GM21515 (cell line): ENCODE results near the gene SIPA1L3.
"Not testable (repeated sequence)": the region's sequence is repeated elsewhere in the genome, so short reads cannot be mapped to it uniquely, and the experiment has no call there.

Experiments
- ATAC-seq: cut with Tn5 transposase; IDR thresholded peaks from one replicate; pipeline ENCODE4 v1.9.1; 2021; ENCODE audit not compliant: unreplicated experiment

Gene SIPA1L3

DNA sequence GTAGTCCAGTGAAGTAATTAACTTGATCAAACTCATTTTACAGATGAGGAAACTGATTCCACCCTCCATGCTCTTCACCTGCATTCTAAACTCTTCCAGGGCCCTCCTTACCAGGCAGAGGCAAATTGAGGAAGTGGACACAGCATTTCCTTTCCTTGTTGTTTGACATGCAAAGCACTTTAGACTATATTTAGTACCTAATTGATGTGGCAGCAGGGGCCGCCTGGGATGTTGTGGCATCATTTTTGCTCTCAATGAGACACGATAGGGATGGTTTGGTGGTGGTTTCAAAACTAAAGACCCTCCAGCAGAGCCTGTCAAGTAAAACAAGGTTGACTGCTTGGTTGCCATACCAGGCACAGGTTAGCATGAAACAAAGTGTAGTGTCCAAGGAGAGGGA, 7.9 kb downstream of the SIPA1L3 start:
- ATAC-seq = no peak

DNA sequence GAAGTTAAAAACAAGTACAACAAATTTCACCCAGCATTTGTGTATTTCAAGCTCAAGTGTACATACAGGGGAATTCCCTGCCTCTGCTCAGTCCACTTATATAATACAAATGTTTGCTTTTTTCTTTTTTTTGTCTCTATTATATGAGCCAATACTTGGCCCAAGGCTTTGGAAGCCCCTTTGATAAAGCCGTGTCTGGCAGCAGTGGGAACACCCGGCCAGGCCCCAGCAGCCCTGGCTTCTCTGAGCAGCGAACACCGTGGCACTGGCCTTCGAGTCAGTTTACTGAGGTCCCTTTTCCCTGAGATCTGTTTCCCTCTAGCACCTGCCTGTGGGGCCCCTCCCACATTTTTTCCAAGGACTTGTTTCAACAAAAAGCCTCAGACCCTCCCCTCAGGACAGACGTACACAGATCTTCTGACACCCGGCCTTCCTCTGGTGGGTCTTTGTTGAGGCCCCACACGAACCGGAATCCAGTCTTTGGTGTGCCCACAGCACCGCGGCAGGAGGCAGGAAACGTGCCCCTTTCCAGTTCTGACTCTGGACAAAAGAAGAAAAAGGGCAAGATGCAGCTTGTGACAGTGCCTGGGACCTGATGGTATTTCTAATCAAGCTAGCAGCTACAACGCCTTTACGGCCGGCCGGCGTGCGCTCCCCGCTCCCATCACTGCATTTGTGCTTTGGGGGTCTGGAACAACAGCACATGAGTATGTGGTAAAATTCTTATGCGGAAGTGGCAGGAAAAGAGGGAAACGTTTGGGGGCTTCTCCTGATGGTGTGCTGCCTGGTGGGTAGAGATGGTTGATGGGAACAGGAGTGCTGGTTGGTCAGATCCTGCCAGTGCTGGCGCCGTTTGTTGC, 13.8 kb downstream of the SIPA1L3 start:
- no peak for ATAC-seq

DNA sequence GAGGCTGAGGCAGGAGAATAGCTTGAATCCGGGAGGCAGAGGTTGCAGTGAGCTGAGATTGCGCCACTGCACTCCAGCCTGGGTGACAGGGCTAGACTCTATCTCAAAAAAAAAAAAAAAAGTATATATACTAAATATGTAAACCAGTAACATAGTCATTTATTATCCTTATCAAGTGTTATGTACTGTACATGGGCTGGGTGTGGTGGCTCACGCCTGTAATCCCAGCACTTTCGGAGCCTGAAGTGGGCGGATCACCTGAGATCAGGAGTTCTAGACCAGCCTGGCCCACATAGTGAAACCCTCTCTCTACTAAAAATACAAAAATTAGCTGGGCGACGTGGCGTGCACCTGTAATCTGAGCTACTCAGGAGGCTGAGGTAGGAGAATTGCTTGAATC, 17.6 kb downstream of the SIPA1L3 start:
- ATAC-seq = not testable (repeated sequence)

DNA sequence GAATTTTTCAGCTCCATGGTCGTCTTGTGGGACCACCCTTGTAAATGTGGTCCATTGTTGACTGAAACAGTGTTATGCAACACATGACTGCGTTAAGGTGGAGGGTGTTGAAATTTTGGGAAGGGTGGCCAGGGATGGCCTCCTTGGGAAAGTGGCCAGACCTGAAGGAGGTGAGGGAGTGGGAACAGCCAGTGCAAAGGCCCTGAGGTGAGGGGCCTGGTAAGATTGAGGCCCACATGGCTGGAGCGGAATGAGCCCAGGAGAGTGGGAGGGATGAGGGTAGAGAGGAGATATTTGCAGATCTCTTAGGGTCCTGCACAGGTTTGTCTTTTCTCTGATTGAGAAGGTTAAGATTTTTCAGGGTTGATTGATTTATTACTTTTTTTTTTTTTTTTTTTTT, 18.2 kb downstream of the SIPA1L3 start:
- no peak for ATAC-seq

DNA sequence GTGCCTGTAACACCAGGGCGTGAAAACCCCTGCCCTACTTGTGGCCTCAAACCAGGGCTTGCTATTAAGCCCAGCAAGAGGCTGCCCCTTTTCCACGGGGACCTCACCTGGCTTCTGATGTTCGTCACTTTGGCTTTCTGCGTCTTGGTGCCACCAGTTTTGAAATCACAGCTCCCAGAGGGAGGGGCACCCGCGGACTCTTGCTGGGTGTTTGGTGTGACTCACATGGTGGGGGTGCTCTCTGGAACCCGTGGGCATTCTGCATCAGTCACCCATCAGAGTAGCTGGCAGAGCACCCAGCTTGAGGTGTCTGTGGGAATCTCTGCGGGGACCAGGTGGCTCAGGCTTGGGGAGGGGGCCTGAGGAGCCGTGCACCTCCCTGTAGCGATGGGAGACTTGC, 19.2 kb downstream of the SIPA1L3 start:
- ATAC-seq = no peak

DNA sequence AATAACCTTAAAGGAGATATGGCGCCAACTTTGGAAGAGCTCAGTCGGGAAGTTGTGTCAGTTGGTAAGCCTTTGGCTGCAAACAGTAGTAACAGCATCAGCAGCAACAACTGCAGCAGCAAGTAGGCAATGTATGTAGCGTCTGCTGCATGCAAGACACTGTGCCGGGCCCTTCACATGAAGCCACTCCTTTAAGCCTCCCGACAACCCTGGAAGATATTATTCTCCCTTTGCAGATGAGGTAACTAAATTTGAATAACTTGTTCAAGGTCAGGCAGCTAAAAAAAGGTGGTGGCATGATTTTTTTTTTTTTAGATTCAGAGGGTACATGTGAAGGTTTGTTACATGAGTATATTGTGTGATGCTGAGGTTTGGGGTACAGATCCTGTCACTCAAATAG, 19.7 kb downstream of the SIPA1L3 start:
- no peak for ATAC-seq

DNA sequence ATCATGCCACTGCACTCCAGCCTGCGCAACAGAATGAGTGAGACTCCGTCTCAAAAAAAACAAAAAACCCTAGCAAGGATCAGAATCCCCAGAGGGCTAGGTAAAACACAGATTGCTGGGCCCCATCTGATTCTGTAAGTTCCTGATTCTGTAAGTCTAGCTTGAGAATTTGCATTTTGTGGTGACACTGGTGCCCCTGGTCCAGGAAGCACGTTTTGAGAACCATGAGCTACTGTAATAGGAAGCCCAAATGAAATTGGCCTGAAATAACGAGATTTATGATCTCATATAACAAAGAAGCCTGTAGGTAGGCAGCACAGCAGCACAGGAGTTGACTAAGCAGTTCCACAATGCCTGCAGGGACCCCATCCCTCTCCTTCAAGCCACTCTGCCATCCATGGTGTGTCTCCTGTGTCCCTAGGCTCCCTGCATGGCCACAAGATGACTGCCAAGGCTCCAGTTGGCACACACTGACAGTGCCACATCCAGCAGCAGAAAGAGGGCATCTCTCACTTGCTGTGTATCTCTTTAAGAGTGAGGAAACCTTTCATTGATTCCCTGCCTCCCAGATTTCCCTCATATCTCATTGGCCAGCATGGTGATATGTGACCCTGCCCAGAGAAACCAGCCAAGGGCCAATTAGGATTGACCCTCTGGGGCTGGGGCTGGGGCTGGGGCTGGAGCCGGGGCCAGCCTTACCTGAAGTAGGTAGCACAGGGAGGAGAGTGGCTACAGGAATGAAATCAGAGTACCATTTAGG, 21.7 kb downstream of the SIPA1L3 start:
- ATAC-seq = peak; percentile 54

DNA sequence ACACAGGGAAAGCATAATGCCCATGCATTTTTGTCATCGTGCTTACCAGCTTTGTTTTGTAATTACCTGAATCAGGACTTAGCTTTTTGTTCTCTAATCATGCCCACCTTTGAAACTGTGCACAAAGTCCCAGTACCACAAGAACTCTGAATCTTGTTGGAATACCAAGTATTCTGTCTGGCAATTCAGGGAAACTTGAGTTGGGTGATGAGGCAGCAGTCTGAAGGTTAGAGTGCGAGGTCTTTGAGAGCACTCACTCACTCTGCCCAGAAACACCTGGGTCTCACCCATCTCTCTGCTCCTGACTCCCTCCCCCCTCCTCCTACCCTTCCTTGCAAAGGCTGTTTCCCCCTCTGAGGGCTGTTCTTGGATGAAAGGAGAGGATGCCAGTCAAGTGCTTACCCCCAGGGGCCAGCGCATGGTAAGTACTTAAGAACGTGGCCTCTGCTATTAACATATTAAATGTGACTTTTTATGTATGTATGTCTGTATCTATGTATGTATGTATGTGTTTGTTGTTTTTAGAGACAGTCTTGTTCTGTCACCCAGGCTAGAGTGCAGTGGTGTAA, 22.4 kb downstream of the SIPA1L3 start:
- ATAC-seq = no peak

DNA sequence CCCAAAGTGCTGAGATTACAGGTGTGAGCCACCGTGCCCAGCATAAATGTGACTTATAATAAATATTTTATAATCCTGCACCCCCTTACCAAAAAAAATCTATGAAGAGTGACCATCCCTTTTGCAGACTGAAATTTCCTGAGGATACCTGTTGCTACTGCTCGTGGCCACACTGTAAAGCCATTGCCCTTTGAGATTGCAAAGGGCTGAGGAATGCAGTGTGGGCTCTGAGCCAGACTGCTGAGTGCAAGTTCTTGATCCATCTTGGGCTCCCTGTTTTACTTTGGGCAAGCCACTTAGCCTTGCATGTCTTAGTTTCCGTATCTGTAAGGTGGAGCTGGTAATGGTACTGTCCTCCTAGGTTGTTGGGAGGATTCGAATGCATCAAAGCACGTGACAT, 23.4 kb downstream of the SIPA1L3 start:
- no peak for ATAC-seq

DNA sequence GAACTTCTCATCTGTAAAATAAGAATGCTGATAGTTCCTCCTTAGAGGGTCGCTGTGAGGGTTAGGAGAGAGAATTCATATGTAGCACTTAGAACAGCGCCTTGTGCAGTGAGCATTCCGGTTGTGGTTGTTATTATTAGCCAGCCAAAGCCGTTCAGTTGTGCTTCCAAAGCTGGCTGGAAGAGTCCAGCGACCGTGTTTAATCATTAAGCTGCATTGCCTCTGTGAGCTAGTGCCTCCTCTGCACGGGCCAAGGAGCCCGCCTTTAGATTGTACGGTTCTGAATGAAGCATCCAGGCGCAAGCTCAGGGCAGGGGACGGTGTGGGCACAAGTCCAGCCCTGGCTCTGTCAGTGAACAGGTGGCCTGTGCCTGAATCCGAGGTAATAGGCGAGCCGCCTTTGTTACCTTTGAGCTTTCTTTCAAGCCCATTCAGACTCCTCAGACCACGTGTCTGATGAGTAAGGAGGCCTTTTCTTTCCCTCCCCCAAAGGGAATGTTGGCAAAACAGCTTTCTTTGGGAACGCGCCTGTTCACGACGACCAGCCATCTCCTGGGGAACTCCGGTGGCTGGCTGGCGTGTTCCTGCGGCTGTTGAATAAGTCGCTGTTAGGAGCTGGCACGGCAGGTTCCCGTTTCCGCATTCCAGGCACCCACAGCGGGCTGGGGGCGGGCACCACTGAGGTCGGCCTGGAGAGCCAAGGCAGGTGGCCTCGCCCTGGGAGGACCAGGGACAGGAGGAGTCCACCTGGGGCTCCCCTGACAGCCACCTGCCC, 25.1 kb downstream of the SIPA1L3 start:
- no peak for ATAC-seq

DNA sequence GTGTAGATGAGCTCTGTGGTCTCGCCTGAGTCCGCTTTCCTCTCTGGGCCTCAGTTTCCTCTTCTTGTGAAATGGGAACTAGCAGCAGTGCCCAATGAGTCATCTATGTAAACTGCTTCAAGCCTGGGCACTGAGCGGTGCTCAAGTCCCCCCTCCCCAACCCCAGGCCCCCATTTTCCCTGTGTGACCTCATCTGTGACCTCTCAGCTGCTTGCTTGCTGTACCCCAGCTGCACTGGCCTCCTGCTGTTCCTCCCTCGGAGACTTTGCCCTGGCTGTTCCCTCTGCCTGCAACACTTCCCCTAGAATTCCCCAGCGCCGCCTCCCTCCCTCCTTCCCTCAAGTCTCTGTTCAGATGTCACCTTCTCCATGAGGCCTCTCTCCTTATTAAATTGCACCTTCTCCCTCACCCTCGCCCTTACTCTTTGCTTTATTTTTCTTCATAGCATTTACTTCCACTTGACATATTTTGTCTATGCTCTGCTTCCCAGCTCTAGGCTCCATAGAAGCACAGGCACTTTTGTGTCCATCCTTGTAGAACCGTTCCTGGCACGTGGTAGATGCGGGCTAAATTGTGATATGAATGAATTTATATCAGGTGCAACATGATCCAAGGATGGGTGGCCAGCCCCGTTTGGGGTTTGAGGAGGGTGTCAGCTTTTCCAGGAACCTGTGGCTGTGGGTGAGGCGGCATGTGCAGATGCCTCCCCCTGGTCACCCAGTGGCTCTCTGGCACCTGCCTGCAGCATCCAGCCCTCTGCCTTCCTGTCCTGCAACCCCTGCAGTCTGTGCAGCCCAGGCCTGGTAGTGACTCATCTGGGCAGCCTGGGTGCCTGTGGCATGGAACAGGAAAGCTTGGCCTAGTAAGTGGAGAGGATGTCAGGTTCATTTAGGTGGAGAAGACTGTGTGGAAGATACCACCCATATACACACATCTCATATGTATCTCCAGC, 26.3 kb downstream of the SIPA1L3 start:
- no peak for ATAC-seq

DNA sequence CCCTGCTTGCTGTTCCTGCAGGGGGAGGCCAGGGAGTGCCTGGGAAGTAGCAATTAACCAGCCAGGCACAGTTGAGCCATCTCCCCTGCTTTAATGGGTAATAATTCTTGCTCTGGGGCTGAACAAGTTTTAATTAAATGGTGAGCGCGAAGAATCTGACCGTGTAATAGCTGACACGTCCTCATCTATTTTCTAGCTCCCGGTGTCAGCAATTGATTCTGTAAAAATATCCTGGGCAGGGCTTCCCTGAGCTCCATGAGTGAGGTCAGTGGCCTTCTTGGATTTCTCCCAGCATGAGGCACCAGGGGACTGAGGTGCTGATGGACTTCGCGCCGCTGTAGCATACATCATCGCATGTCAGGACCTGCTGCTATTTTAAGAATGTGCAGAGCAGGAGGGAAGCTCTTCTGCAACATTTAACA, 26.9 kb downstream of the SIPA1L3 start:
- no peak for ATAC-seq

DNA sequence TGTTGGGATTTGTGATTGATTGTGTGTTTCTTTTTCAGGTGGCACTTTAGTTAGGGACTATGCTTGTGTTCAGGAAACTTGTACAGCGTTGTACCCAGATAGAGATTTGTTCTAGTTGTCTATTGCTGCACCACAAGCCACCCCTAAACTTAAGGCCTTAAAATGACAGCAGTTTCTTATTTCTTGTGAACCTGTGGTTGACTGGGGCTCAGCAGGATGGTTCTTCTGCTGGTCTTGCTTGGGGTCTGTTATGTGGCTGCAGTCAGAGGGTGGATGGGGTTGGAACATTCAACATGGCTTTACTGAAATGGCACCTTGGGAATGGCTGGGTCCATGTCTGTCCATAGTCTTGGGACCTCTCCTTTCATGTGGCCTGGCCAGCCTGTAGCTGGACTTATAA, 28.3 kb downstream of the SIPA1L3 start:
- ATAC-seq = no peak

DNA sequence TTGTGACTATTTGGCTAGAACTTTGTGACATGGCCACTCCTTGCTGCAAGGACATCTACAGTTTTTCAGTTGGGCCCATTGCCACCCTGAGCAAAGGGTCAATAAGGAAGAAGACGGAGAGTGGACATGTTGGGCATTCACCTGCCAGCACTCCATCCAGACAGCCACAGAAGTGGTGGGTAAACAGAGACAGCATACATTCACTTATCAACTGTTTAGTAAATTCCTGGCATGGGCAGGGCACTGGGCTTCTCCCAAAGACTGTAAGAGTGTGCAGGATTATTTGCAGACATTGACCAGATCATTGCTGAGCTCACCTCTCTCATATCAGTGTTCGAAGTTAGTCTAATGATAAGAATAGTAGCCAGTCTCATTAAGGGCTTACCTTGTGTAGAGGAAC, 29.2 kb downstream of the SIPA1L3 start:
- ATAC-seq = no peak

DNA sequence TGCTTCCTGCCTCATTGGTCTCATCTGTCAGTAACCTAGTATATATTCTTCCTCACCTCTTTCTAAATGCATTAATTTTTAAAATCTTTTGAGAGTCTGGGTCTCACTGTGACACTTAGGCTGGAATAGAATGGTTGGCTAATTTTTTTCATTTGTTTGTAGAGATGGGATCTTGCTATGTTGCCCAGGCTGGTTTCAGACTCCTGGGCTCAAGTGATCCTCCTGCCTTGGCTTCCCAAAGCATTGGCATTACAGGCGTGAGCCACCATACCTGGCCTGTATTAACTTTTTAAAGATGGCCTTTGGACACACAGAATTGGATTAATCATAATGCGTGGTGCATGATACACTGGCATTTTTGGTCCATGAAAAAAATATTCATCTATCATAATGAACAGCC, 29.9 kb downstream of the SIPA1L3 start:
- no peak for ATAC-seq

DNA sequence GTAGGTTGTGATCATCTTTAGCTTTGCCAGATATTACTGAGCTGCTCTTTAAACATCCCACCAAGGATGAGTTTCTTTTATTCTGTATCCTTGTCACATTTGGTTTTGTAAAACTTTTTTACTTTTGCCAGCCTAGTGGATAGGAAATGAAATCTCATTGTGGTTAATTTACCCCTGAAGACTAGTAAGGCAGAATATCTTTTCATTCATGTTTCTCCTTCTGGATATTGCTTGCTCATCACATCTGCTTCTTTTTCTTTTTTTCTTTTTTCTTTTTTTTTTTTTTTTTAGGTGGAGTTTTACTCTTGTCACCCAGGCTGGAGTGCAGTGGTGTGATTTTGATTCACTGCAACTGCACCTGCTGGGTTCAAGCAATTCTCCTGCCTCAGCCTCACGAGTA, 31.3 kb downstream of the SIPA1L3 start:
- no peak for ATAC-seq

DNA sequence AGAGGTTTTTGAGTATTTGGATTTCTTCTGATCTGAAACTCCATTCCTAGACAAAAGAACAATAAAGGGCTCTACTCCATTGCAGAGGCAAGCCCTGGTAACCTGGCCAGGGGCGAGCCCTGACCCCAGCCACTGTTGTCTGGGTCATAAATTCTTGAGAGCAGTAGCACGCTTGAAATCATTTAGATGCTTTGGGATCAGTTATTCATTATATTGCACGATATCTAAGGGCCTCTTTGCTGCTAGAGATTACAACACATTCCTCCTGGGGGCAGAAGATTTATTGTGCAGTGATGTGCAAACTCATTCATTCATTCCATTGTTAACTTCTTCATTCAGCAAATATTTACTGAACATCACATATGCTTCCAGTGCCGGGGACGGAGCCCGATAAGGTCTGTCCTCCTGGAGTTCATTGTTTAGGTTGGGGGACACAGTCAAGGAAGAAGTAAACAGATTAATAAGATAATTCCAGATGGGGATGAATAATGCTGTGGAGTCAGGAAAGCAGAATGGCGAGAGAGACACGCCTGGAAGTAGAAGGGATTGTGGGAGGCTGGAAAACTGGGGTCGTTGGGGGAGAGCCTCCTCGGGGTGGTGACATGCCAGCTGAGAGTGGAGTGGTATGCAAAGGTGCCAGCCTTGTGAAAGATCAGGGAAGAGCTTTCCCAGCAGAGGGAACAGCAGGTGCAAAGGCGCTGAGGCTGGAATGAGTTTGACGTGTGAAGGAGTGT, 34.9 kb downstream of the SIPA1L3 start:
- ATAC-seq = no peak

DNA sequence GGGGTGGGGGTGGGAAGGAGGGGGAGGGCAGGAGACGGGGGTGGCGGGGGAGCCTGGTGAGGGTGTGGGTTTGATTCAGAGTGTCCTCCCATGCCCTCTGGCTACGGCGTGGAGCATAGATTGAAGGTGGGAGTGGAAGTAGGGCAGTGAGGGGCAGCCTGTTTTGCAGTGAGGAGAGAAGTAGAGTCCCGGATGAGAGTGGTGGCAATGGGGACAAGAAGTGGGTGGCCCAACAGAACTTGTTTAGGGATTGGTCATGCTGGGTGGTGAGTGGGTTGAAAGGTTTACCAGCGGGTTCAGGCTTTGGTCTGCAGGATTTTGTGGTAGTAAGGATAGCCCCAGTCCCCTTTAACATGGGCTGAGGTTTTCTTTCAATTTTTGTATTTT, 35.5 kb downstream of the SIPA1L3 start:
- ATAC-seq = no peak

DNA sequence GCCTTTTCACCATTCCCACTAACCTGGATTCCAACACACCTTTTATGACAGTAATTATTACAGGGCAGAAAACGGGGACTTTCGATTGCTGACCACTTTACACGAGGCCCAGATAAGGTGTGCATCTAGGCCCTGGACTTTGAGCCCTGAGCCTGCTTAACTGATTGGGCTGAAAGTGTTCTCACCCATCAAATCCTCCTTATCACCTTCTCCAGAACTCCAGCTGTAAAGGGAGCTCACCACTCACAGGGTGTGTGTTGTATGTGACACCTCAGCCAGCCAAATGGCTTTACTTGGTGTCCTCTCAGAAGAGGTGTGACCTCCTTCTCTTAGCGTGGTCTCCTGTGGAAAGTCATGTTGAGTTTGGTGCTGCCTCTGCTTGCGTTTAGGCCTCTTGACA, 36.5 kb downstream of the SIPA1L3 start:
- no peak for ATAC-seq

DNA sequence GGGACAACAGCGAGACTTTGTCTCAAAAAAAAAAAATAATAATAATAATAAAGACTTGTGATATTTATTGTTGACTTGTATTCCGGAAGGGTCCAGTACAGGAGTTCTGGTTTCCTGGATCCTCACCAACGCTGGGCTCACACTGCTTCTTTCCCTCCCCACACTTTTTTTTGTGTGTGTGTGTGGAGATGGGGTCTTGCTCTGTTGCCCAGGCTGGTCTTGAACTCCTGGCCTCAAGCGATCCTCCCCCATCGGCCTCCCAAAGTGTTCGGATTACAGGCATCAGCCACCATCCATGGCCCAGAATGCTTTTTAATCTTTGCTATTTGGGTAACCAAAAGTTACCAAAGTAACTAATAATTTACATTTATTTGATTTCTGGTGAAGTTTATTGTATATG, 39.1 kb downstream of the SIPA1L3 start:
- ATAC-seq = no peak
